ENCODE data around the gene CSF3. TPM values are rescaled to one million over a fixed set of nuclear protein-coding genes. Genes with fewer than 3 reads are reported as not detected.

The CSF3 gene
- total RNA-seq, 2 experiments from 2014 or later: not detected

GRCh38 chr17:40060887-40061608 lies 45.8 kb downstream of the CSF3 start:
- peaks cover 4% of the 10 kb centered on the region for H3K36me3 Mint-ChIP-seq (ENCODE audit: low read depth)
- peak overlapping the region; percentile 9 for H3K27ac Mint-ChIP-seq
- POLR2A ChIA-PET: no interaction called here
- CTCF ChIA-PET: interaction anchor here (1.0 to 6.2 kb wide), 4 partner anchors 10 to 52 kb away, joined by 4 to 74 read pairs (median 6); no protein-coding TSS in a partner anchor
- H3K9me3 Mint-ChIP-seq: no peaks in the 10 kb centered on the region
- H3K4me3 Mint-ChIP-seq: peak overlapping the region; percentile 72
- peaks cover 42% of the 10 kb centered on the region for H3K27me3 Mint-ChIP-seq
- DNase-seq: no peak
- H3K4me1 Mint-ChIP-seq: peaks cover 35% of the 10 kb centered on the region

- no peak for DNase-seq
- H3K27me3 Mint-ChIP-seq: peaks cover 42% of the 10 kb centered on the region
- peak overlapping the region; percentile 4 for H3K27ac Mint-ChIP-seq
- no peaks in the 10 kb centered on the region for H3K9me3 Mint-ChIP-seq
- peaks cover 37% of the 10 kb centered on the region for H3K4me1 Mint-ChIP-seq
- POLR2A ChIA-PET: no interaction called here
- CTCF ChIA-PET: interaction anchor here (0.6 to 6.2 kb wide), 7 partner anchors 10 to 238 kb away, joined by 3 to 74 read pairs (median 4); no protein-coding TSS in a partner anchor
- peaks cover 4% of the 10 kb centered on the region for H3K36me3 Mint-ChIP-seq (ENCODE audit: low read depth)
- H3K4me3 Mint-ChIP-seq: peak overlapping the region; percentile 72
These were observed 46.4 kb downstream of the CSF3 start for GRCh38 chr17:40061609-40062038.

- Mint-ChIP-seq H3K27me3 (peaks cover 40% of the 10 kb centered on the region), H3K4me1 (peaks cover 41% of the 10 kb centered on the region), H3K9me3 (no peaks in the 10 kb centered on the region), H3K27ac (peak within 1 kb of the TSS; percentile 41), H3K4me3 (peak within 1 kb of the TSS; percentile 81), H3K36me3 (ENCODE audit: low read depth) (peaks cover 4% of the 10 kb centered on the region)
- ChIA-PET POLR2A (interaction anchor here (0.6 kb wide), 1 partner anchor 33 kb away, joined by 4 read pairs; no protein-coding TSS in a partner anchor), CTCF (interaction anchor here (0.6 to 6.2 kb wide), 12 partner anchors 9 to 237 kb away, joined by 3 to 74 read pairs (median 4); partner anchors contain the start of gene CASC3)
- DNase-seq: peak; percentile 65
These were observed 47.3 kb downstream of the CSF3 start, which contains the start of gene THRA for GRCh38 chr17:40062329-40063186. Gene THRA (plus strand): TSS chr17:40062965. CDS start chr17:40074489, 11,524 bp downstream.

- Mint-ChIP-seq H3K9me3 (no peaks in the 10 kb centered on the region), H3K4me3 (peak overlapping the region; percentile 81), H3K27ac (no peak overlapping the region), H3K4me1 (peaks cover 44% of the 10 kb centered on the region), H3K27me3 (peaks cover 37% of the 10 kb centered on the region), H3K36me3 (ENCODE audit: low read depth) (peaks cover 4% of the 10 kb centered on the region)
- ChIA-PET CTCF (interaction anchor here (0.5 to 6.2 kb wide), 8 partner anchors 9 to 481 kb away, joined by 3 to 74 read pairs (median 4); partner anchors contain the start of gene CASC3), POLR2A (interaction anchor here (0.6 kb wide), 1 partner anchor 32 kb away, joined by 4 read pairs; no protein-coding TSS in a partner anchor)
- no peak for DNase-seq
These were observed 48.0 kb downstream of the CSF3 start for GRCh38 chr17:40063187-40063771.

- no peaks in the 10 kb centered on the region for H3K9me3 Mint-ChIP-seq
- peak overlapping the region; percentile 81 for H3K4me3 Mint-ChIP-seq
- ChIA-PET POLR2A (no interaction called here), CTCF (interaction anchor here (0.5 to 6.2 kb wide), 12 partner anchors 8 to 481 kb away, joined by 3 to 74 read pairs (median 4); partner anchors contain the start of genes CASC3 and MED24)
- peaks cover 49% of the 10 kb centered on the region for H3K4me1 Mint-ChIP-seq
- DNase-seq: no peak
- H3K27me3 Mint-ChIP-seq: peaks cover 34% of the 10 kb centered on the region
- H3K36me3 Mint-ChIP-seq (ENCODE audit: low read depth): peaks cover 4% of the 10 kb centered on the region
- H3K27ac Mint-ChIP-seq: no peak overlapping the region
These were observed 48.8 kb downstream of the CSF3 start for GRCh38 chr17:40063901-40064531.

- CTCF ChIA-PET: interaction anchor here (1.2 to 6.2 kb wide), 9 partner anchors 10 to 103 kb away, joined by 3 to 74 read pairs (median 6); partner anchors contain the start of gene MED24
- Mint-ChIP-seq H3K36me3 (ENCODE audit: low read depth) (peaks cover 4% of the 10 kb centered on the region), H3K27me3 (peaks cover 31% of the 10 kb centered on the region), H3K27ac (no peak overlapping the region), H3K9me3 (no peaks in the 10 kb centered on the region), H3K4me1 (peaks cover 60% of the 10 kb centered on the region), H3K4me3 (no peak overlapping the region)
- no peak for DNase-seq
- POLR2A ChIA-PET: no interaction called here
These were observed 49.9 kb downstream of the CSF3 start for GRCh38 chr17:40064971-40065768.

- H3K4me3 Mint-ChIP-seq: no peak overlapping the region
- H3K27ac Mint-ChIP-seq: no peak overlapping the region
- DNase-seq: no peak
- ChIA-PET POLR2A (interaction anchor here (0.6 kb wide), 1 partner anchor 100 kb away, joined by 3 read pairs; no protein-coding TSS in a partner anchor), CTCF (interaction anchor here (1.1 to 6.2 kb wide), 9 partner anchors 8 to 103 kb away, joined by 3 to 74 read pairs (median 6); partner anchors contain the start of gene MED24)
- H3K27me3 Mint-ChIP-seq: peaks cover 29% of the 10 kb centered on the region
- H3K4me1 Mint-ChIP-seq: peaks cover 64% of the 10 kb centered on the region
- H3K9me3 Mint-ChIP-seq: no peaks in the 10 kb centered on the region
- H3K36me3 Mint-ChIP-seq (ENCODE audit: low read depth): peaks cover 4% of the 10 kb centered on the region
These were observed 50.7 kb downstream of the CSF3 start for GRCh38 chr17:40065769-40066510.

Small RNAs within 50 kb of the gene (microRNA-seq; reads per million reads assigned to microRNA genes)
- gene MIR6884 (ENCODE audit: borderline microRNAs expressed, borderline replicate concordance): not detected

Other genes with a start within 250 kb of the CSF3 start
- gene IKZF3, start 151.1 kb upstream of the CSF3 start, total RNA-seq: 10 to 100 TPM; 33.1 to 39.8 TPM
- not detected for gene ZPBP2, start 147.2 kb upstream of the CSF3 start, total RNA-seq
- 10 to 100 TPM; 55.4 to 63.1 TPM for gene GSDMB, start 96.8 kb upstream of the CSF3 start, total RNA-seq
- 100 to 1,000 TPM; 152 TPM for gene ORMDL3, start 87.8 kb upstream of the CSF3 start, total RNA-seq
- gene LRRC3C, start 87.7 kb upstream of the CSF3 start, total RNA-seq: not detected
- 1 to 10 TPM in 1 of 2 experiments, under 1 TPM in 1; 0.89 to 1.5 TPM for gene GSDMA, start 52.4 kb upstream of the CSF3 start, total RNA-seq
- 10 to 100 TPM; 88.4 to 94.9 TPM for gene PSMD3, start 34.6 kb upstream of the CSF3 start, total RNA-seq
- 100 to 1,000 TPM in 1 of 2 experiments, 10 to 100 TPM in 1; 92.1 to 102 TPM for gene MED24, start 39.0 kb downstream of the CSF3 start, total RNA-seq
- 1 to 10 TPM; 8.6 to 9.1 TPM for gene THRA, start 47.5 kb downstream of the CSF3 start, total RNA-seq
- 1 to 10 TPM; 5.5 to 5.8 TPM for gene NR1D1, start 85.1 kb downstream of the CSF3 start, total RNA-seq
- 10 to 100 TPM; 95.4 to 97.1 TPM for gene MSL1, start 106.5 kb downstream of the CSF3 start, total RNA-seq
- gene CASC3, start 125.1 kb downstream of the CSF3 start, total RNA-seq: 10 to 100 TPM; 84.8 to 89.2 TPM
- 1 to 10 TPM; 4.0 to 5.1 TPM for gene RAPGEFL1, start 162.0 kb downstream of the CSF3 start, total RNA-seq
- gene WIPF2, start 203.9 kb downstream of the CSF3 start, total RNA-seq: 10 to 100 TPM; 23.7 to 26.7 TPM